GM12891 (cell line): ENCODE results near the gene CD22.

Source experiments
- PAX5 ChIP-seq: IDR thresholded peaks from 2 replicates; pipeline ENCODE4 v1.6.1; 2011; ENCODE audit warnings: low read length, moderate library complexity, mild to moderate bottlenecking; ENCODE audit not compliant: insufficient read depth, severe bottlenecking
- POLR2A ChIP-seq: IDR thresholded peaks from 2 replicates; pipeline ENCODE4 v1.6.1; 2011; ENCODE audit warnings: low read depth, low read length, control low read depth
- POLR2AphosphoS5 ChIP-seq: IDR thresholded peaks from 2 replicates; pipeline ENCODE4 v1.6.1; 2011; ENCODE audit warnings: low read depth, low read length, control low read depth
- POU2F2 ChIP-seq: IDR thresholded peaks from 2 replicates; pipeline ENCODE4 v1.6.1; 2011; ENCODE audit warnings: low read depth, mild to moderate bottlenecking, control low read depth, low read length, moderate library complexity
- TAF1 ChIP-seq: IDR thresholded peaks from 2 replicates; pipeline ENCODE4 v1.6.1; 2011; ENCODE audit warnings: low read depth, low read length, control low read depth

DNA sequence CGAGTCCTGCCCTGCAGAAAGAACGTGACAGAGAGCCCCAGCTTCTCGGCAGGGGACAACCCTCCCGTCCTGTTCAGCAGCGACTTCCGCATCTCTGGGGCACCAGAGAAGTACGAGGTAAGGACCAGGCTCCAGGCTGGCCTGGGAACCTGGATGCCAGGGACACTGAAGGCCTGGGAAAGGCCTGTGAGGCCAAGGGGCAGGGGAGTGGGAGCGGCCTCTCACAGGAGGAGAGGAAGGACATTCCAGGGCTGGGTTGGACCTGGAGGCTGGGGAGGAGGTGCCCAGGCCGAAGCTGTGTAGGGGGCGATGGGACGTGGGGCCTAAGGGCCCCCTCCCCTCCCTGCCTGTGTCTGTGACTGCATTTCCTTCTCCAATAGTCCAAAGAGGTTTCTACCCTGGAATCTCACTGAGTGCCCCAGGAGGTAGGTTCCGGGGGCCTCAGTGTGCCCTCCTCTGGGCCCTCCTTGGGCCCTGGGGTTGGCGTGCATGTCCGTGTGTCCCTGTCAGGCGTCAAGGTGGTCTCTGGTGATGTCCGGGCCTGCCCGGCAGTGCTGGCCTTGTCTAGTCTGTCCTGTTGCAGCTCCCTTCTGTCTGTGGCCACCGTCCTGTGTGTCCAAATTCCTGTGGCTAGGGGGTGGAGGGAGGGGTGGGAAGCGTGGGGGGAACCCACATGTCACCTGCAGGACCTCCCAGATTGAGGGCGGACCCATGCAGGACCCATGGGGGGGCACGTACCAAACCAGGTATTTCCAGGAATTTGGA, 16.9 kb upstream of the CD22 start:
- TF ChIP-seq POLR2A (no peak), PAX5 (no peak), TAF1 (no peak), POLR2AphosphoS5 (no peak), POU2F2 (no peak)
